Effector memory CD4-positive, alpha-beta T cell (primary cell): Measurements from ENCODE around the gene MAVS.

Experiments used
- DNase-seq, 3 donors: peaks; one replicate each; pipeline ENCODE4 v3.0.0-alpha.2; 2020
- H3K27ac ChIP-seq: 2 replicates; pipeline ENCODE4 v1.7.0; 2013; ENCODE audit warnings: mild to moderate bottlenecking, low read length, moderate library complexity; ENCODE audit not compliant: insufficient read depth, poor library complexity, severe bottlenecking
- H3K27me3 ChIP-seq: replicated peaks from 2 replicates; pipeline ENCODE4 v1.7.0; 2013; ENCODE audit warnings: mild to moderate bottlenecking, low read length; ENCODE audit not compliant: insufficient read depth, control insufficient read depth, poor library complexity, severe bottlenecking
- H3K36me3 ChIP-seq: 2 replicates; pipeline ENCODE4 v1.7.0; 2013; ENCODE audit warnings: mild to moderate bottlenecking, low read length, moderate library complexity; ENCODE audit not compliant: control insufficient read depth, insufficient read depth
- H3K4me1 ChIP-seq: 2 replicates; pipeline ENCODE4 v1.7.0; 2013; ENCODE audit warnings: low read length, mild to moderate bottlenecking; ENCODE audit not compliant: control insufficient read depth, insufficient read depth, poor library complexity, severe bottlenecking
- H3K4me3 ChIP-seq: 2 replicates; pipeline ENCODE4 v1.7.0; 2013; ENCODE audit warnings: low read length, low read depth, mild to moderate bottlenecking; ENCODE audit not compliant: insufficient read depth, poor library complexity, severe bottlenecking
- H3K9me3 ChIP-seq: 2 replicates; pipeline ENCODE4 v1.7.0; 2013; ENCODE audit warnings: mild to moderate bottlenecking, low read length, moderate library complexity; ENCODE audit not compliant: control insufficient read depth

The MAVS gene

GRCh38 chr20:3813848-3814581 lies 32.6 kb upstream of the MAVS start:
- peak in 1 of 3 donors; percentile 13 for DNase-seq
- no peaks in the 10 kb centered on the region for H3K9me3 ChIP-seq
- no peaks in the 10 kb centered on the region for H3K36me3 ChIP-seq
- peaks cover 66% of the 10 kb centered on the region for H3K4me1 ChIP-seq
- H3K27me3 ChIP-seq = no peaks in the 10 kb centered on the region
- peak overlapping the region; percentile 95 for H3K27ac ChIP-seq
- no peak overlapping the region for H3K4me3 ChIP-seq

DNA sequence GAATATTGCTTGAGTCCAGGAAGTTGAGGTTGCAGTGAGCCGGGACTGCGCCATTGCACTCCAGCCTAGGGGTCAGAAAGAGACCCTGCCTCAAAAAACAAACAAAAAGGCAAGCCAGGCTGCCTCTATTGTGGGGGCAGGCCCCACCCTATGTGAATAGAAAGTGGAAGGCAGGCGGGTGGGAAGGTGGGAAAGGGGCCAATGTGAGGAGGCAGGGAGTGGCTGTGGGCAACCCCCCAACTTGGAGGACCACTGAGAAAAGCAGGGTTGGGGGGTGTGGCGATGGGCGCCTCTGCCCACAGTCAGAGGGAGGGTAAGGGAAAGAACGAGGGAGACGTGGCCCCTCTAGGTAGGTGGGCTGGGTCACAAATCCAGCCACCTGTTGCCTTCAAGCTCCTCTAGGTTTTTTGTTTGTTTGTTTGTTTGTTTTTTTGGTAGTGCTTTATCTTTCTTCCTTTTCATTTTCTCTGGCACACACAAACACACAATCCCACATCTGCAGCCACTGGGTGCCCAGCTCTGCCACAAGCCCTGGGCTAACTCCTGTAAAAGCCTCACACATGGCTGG lies 31.6 kb upstream of the MAVS start:
- no peaks in the 10 kb centered on the region for H3K36me3 ChIP-seq
- peaks cover 68% of the 10 kb centered on the region for H3K4me1 ChIP-seq
- no peaks in the 10 kb centered on the region for H3K9me3 ChIP-seq
- no peak overlapping the region for H3K4me3 ChIP-seq
- no peak for DNase-seq
- no peaks in the 10 kb centered on the region for H3K27me3 ChIP-seq
- peak overlapping the region; percentile 50 for H3K27ac ChIP-seq

DNA sequence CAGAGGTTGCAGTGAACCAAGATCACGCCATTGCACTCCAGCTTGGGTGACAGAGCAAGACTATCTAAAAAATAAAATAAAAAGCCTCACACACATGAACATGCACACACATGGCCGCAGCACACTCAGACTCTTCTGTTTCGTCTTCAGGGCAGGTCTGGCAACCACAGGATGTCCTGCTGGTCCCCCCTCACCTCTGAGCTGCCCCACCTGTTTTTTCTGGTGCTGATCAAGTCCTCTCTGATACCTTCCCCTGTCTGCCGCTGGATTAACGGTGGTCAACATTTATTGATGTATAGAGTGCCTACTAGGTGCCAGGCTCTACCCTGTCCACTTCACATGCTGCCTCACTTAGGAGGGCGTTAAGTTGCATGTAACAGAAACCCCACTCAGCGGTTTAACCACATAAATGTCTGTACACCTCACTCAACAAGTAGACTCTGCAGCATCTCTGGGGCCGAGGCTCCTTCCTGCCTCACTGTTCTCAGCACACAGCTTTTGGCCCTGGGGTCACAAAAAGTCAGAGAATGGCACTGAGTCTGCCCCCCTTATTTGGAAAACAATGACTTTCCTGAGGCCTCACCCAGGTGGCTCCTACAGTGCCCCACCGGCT lies 30.8 kb upstream of the MAVS start:
- Histone ChIP-seq H3K9me3 (no peaks in the 10 kb centered on the region), H3K4me1 (peaks cover 61% of the 10 kb centered on the region), H3K27me3 (no peaks in the 10 kb centered on the region), H3K36me3 (no peaks in the 10 kb centered on the region), H3K4me3 (no peak overlapping the region), H3K27ac (peak overlapping the region; percentile 50)
- no peak for DNase-seq

DNA sequence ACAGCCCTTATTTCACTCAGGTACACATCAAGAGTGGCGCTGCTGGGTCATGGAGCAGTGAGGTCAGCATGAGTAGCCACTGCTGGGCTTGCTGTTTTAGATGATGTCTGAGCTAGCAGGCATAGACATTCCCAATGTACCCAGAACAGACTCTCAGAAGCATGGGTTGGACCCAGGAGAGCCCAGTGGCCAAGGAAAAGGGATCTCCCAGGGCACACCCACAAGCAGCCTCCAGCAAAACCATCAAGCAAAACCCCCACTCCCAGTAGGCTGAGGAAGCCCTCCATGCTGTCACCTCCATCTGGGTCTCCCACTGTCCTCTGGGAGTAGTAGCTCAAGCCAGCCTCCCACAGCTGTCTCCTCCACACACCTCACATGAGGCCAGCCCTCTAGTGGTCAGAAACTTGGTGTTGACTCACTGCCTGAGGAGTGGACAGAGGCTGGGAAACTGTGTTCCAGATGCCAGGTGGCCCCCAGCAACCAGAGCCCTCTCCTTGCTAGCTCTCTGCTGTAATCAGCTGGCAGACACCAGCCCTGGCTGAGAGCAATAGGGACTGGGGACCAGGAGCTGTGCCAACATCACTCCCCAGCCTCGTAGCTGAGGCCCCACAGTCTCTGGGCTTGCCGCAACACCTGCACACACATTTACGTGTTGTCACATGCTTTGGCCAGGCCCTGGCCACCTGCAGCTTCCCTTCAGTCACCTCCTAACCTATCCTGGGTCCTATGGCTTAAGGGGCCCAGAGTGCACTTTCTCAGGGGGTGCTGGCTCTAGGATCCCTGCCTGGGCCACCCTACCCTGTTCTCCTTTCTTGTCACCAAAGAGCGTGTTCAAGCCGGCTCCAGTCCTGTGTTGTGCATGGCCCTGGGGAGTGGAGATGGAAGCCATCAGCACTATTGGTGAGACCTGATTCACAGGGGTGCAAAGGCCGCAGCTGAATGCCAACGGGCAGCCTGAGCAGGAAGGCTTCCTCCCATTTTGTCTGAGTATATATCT lies 28.2 kb upstream of the MAVS start:
- Histone ChIP-seq H3K27ac (no peak overlapping the region), H3K4me1 (peaks cover 43% of the 10 kb centered on the region), H3K27me3 (no peaks in the 10 kb centered on the region), H3K36me3 (peaks cover 9% of the 10 kb centered on the region), H3K4me3 (no peak overlapping the region), H3K9me3 (no peaks in the 10 kb centered on the region)
- DNase-seq = no peak

- Histone ChIP-seq H3K9me3 (no peaks in the 10 kb centered on the region), H3K27me3 (no peaks in the 10 kb centered on the region), H3K4me1 (peaks cover 36% of the 10 kb centered on the region), H3K36me3 (peaks cover 19% of the 10 kb centered on the region), H3K27ac (peak overlapping the region; percentile 98), H3K4me3 (peak overlapping the region; percentile 73)
- no peak for DNase-seq
Observed at GRCh38 chr20:3819411-3820047, 27.1 kb upstream of the MAVS start.

DNA sequence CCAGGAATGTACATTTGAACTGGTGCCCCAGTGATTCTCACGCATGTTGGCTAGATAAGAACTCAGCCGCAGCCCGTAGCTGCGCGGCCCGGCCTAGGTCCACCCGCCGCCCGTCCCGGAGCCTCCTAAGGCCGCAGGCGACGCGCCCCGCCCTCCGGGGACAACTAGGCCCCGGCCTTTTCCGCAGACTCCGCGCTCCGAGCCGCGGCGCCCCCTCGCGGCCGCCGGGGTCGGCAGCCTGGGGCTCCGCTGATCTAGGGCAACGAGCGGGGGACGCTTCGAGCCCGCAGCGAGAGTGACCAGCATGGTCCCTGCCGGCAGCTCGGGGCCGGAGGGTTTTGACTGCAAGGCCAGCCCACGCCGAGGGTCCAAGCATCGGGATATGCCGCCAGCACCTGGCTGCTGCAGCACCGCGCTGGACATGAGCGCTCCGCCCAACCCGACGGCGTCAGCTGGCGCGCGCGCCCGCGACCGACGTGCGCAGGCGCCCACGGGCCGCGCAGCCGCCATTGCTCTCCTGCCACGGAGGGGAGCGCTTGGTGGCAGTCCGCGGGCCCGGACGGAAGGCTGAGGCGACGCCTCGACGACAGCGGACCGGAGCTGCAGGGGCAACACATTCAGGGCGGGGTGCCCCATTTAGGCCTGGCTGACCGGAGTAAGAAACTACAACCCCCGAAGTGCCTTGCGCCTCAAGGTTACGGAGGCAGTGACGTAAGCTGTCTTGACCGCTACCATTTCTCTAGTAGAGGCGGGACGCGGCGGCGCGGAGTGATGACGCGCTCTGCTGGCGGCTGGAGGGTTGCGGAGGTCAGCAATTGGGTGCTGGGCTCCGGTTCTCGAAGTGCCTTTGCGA lies 26.4 kb upstream of the MAVS start, which contains the start of gene AP5S1:
Gene AP5S1, plus strand, starts transcription at position 500 of the 853 bp plus-strand sequence. CDS start 1,571 bp downstream, outside the sequence.
- H3K36me3 ChIP-seq = peaks cover 21% of the 10 kb centered on the region
- H3K9me3 ChIP-seq = no peaks in the 10 kb centered on the region
- DNase-seq = peak; percentile 85 to 92 (median 86)
- no peaks in the 10 kb centered on the region for H3K27me3 ChIP-seq
- H3K4me3 ChIP-seq = peak within 1 kb of the TSS; percentile 73
- H3K27ac ChIP-seq = peak within 1 kb of the TSS; percentile 98
- peaks cover 29% of the 10 kb centered on the region for H3K4me1 ChIP-seq

DNA sequence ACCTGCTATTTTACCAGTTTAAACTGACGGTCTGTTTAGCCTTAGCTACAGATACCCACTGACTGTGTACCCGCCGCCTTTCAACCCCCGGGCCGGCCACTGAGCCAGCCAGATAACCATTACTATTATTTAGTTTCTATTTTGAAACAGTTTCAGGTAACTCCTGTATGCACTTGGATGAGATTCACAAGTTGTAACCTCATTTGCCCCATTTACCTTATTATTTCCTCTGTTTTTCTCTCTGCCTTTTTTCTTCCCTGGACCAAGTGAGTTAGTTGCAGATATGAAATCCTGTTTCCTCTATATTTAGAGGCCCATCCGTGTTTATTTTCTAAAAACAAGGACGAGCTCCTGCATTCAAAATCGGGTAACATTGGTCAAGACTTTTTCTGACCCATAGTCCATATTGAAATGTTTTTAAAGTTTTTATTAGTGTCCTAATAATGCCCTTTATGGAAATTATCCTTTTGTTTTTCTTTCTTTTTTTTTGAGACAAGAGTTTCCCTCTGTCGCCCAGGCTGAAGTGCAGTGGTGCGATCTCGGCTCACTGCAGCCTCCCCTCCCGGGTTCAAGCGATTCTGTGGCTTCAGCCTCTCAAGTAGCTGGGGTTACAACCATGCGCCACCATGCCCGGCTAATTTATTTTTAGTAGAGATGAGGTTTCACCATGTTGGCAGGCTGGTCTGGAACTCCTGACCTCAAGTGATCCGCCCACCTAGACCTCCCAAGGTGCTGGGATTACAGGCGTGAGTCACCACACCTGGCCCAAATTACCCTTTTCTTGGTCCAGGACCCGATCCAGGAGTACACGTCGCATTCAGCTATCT lies 25.5 kb upstream of the MAVS start:
- peak overlapping the region; percentile 73 for H3K4me3 ChIP-seq
- no peaks in the 10 kb centered on the region for H3K9me3 ChIP-seq
- peaks cover 21% of the 10 kb centered on the region for H3K4me1 ChIP-seq
- no peak for DNase-seq
- H3K27ac ChIP-seq = peak overlapping the region; percentile 98
- H3K36me3 ChIP-seq = peaks cover 21% of the 10 kb centered on the region
- H3K27me3 ChIP-seq = no peaks in the 10 kb centered on the region

- H3K4me3 ChIP-seq = no peak overlapping the region
- H3K9me3 ChIP-seq = no peaks in the 10 kb centered on the region
- peaks cover 25% of the 10 kb centered on the region for H3K36me3 ChIP-seq
- H3K4me1 ChIP-seq = peaks cover 15% of the 10 kb centered on the region
- DNase-seq = no peak
- no peak overlapping the region for H3K27ac ChIP-seq
- no peaks in the 10 kb centered on the region for H3K27me3 ChIP-seq
Observed at GRCh38 chr20:3821996-3822395, 24.6 kb upstream of the MAVS start.
